T-helper 2 cell treated with Interferon-gamma antibody and Interleukin-4, amounts not matched to agents 100 ng/mL and 5 ng/mL, for 36 hours (primary cell): Measurements from ENCODE around the gene HOXD10. TPM values are rescaled to one million over a fixed set of nuclear protein-coding genes. Genes with fewer than 3 reads are reported as not detected.

Experiments used
- intact Hi-C: fragments of 100-400 bp; cut with micrococcal nuclease; formaldehyde crosslinking; loops from one replicate; pipeline ENCODE4 v1.15.1; 2023
- total RNA-seq: library from RNA; stranded (reverse); gene quantifications from 2 replicates; pipeline ENCODE4 v1.2.3, GENCODE V29; 2022

HOXD10 gene
- total RNA-seq, 1 donor from 2014 or later, result not detected

DNA sequence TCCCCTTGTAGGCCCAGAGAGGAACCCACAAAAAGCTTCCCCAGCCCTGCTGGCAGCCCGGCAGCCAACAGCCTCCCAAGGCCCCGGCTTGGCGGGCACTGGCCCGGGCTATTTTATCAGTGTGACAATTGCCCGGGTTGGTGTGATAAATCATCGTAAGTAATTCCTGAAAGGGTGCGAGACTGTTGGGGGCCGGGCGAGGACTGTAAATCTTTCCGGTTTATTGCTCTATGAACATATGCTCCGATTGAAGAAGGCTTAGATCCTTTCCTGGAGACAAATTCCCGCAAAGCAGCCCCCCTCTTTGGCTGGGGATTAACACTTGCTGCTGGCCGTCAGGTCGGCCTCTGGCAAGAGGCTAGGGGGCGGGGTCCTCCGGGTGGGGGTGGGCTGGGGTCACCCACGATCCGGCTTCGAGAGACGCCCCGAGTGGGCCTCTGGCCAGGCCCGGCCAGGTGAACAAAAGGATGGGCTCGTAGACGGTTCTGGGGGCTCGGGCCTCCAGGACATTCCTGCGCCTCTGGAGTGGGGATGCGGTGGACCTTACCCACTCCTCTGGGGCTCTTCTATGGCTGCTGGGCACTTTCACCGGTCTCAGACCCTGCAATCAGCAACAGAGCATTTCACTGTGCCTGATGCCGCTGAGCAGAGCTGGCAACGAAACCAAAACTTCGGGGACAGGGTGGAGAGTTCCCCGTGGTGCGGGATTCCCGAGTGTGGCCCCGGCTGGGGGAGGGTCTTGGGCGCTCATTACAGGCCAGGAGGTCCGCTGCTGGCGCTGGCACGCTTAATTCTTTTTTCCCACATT, 42.5 kb downstream of the HOXD10 start:
- intact Hi-C loops, result loop anchor here (2.0 kb wide), 2 partner anchors 28 to 78 kb away; no protein-coding TSS in a partner anchor

DNA sequence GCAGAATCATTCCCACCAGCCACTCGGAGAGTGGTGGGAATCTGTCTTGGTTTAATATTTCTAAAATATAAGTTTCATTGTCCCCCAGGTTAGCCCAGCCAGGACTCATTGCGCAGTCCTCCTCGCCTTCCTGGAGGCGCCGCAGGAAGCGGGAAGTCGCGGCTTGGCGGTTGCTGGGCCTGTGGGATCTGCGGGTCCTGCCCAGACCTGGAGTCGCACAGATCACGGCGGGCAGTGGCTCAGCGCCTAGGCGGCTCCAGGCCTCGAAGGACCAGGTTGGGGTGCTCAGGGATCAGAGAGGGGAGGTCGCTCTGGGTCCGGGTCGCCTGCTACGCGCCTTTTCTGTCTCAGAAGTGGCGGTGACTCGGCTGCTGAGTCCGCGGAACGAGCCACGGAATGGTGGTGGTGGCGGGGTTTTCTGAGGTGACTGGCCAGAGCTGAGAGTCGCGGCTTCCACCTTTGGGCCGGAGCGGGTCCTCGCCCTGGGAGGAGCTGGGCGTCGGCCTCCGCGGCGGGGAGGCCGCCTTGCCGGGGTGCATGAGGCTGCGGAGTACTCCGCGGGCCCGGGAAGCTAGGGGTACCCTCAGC, 43.2 kb downstream of the HOXD10 start:
- intact Hi-C loops, result loop anchor here (2.0 kb wide), 3 partner anchors 29 to 79 kb away; partner anchors contain the start of gene HOXD9

DNA sequence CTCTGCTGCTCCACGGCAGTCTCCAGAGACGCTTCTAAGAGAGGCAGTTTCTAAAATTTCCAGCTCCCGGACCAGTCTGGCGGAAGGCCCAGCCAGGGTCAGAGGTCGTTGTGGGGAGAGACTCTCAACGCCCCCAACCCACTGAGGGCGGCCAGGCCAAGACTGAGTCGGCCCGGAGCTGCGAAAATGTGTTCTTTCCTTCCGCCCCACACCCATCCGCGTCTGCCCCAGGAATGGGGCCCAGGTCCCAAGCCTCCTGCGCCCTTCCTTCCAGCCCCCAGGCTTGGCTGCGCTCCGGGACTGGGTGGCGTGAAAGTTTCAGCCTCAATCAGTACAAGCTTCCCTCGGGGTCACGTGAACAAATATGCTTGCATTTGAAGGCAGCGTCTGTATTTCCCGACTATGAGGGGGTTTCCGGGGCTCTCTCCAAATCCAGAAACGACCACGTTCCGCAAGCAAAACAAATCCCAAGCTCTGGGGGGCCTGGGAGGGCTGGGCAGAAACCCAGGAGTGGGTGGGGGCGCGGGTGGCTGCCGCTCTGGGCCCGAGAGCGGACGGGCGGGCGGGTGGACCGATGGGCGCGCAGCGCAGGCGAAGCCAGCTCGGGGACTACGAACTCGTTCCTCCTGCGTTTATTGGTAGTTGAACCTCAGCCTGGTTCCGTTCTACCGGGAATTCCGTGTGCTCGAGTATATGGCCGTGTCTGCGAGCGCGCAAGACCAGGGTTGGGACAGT, 43.8 kb downstream of the HOXD10 start:
- intact Hi-C loops, result loop anchor here (2.0 kb wide), 1 partner anchor 38 kb away; the partner anchor contains the start of gene HOXD9

DNA sequence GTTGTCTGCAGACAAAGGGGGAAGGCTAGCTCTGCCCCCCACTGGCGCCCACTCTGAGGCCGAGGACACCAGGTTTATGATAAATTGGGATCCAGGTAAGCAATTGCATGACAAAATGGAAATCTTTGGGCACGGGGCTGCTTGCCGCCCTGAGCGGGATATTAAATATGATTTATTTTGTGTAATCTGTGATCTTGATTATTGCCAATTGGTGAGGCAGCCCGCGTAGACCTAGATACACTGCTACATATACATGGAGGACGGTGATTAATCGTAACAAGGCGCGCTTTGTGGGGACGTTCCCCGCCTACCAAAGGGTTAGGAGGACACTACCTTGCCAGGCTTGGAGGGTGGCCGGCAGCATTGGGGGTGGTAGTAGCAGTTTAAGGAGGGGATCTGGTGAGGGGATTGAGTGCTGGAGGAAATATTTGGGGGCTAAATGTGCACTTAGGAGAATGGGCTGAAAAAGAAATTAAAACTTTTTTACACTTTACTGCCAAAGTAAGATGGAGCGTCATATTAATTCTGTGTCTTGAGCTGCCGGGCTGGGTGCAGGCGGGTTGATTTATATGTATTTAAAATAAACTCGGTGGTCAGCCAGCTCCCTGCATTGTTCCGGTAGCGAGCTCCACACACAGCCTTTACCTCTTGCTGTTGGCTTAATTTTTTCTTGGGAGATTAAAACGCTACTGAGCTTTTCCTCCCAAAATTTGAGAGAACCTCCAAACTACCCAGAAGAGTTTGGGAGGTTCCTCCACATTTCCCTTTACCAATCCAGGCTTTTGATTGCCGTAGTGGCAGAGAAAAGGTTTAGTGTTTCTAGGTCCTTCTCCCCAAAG, 44.6 kb downstream of the HOXD10 start:
- intact Hi-C loops, result loop anchor here (2.0 kb wide), 1 partner anchor 38 kb away; the partner anchor contains the start of gene HOXD9

DNA sequence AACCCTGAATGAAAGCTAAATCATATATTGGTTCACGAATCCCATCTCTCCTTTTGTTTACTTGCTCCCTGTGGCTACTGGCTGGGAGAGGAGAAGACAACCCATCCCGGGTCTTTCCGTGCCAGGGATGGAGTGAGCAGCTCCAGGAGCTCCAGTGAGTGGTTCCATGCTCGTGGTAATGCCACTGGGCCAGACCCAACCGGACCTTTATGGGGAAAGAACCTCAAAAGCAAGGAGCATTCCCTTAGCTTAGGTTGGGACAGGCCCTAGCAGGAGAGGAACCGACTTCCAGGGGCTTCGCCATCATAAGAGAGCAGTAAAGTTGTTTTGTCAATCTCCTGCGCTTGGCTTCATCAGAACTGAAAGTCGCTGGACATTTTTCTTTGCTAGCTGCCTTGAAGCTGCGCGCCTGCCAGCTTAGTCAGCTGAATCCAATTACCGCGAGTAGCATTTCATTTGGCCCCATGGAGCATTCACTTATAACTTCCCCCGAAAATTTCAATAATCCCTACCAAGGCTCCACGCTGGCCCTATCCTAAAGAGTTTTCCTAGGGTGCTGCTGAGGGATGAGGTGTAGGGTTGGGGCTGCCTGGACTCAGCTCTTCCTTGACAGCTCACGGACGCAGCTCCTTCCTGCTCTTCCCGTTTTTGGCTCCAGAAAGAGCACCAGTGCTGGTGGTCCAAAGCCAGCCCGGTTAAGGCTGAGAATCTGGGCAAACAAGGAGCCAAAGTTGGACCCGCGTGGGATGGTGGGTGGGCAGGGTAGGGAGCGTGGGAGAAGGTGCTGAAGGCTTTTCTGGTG, 45.4 kb downstream of the HOXD10 start:
- intact Hi-C loops, result loop anchor here (2.0 kb wide), 1 partner anchor 39 kb away; the partner anchor contains the start of gene HOXD9

DNA sequence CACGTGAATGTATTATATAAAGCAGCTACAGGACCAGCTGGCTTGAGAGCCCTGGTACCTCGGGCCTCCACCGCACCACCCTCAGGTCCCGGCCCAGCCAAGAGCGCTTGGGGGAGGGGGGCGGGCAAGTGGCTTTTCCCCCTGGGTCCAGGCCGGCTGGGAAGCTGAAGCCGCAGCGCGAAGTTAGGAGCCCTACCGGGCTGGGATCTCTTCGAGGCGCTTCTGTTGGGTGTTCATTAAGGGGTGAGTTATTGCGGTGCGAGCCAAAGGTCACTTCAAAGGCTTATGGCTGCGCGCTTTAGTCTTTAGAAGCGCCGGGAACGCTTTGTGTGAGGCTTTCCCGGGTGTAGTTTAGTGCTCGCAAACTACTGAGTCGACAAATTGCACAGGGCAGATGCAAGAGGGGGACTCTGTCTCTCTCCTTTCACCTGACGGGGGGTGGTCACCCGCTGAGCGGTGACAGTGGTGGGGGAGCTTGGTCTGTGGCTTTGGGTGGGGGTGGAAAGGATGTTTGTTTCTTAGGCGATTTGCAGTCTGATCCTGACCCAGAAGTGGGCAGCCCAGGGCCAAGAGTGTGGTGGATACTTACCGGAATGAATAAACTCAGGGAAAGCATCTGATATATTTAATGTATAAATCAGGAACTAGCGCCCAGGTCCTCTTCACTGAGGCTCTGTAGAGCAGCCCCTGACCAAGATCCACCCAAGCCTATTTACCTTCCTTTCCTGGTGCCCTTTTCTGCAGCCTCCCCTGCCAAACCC, 46.5 kb downstream of the HOXD10 start:
- intact Hi-C loops, result no loop called here

DNA sequence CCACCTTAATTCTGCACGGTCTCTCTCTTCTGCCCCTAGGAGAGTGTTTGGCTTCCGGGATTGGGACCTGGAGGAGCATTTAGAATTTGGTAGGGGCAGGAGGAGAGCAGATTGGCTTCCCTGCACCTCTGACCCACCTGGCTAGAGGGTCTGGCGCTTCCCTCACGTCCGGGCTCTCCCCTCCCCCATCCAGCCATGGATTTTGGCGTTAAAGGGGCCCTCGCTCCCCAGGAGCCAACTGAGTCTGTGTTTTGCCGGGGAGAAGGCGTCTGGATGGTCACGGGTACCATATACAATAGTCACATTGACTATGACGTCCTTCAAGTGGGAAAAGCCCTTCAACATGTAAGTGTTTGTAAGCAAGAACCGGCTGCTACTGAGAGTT, 47.1 kb downstream of the HOXD10 start:
- intact Hi-C loops, result no loop called here

DNA sequence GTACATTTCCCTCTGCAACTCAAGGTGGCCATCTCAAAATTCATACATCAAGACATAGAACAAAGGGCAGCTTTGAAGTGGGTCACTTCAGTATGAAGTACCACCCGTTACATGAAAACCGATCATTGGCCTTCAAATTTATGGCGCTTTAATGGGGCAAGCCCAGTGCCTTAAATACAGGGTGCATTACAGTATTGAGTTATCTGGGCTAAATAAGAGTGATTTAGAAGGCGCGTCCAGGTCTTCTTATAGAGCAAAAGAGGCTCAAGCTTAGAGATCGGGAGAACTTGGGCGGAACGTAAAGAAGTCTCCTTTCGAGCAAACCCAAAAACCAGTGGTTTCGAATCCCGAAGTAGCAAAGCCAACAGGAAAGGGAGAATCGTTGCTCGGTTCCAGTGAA, 47.6 kb downstream of the HOXD10 start:
- intact Hi-C loops, result no loop called here

DNA sequence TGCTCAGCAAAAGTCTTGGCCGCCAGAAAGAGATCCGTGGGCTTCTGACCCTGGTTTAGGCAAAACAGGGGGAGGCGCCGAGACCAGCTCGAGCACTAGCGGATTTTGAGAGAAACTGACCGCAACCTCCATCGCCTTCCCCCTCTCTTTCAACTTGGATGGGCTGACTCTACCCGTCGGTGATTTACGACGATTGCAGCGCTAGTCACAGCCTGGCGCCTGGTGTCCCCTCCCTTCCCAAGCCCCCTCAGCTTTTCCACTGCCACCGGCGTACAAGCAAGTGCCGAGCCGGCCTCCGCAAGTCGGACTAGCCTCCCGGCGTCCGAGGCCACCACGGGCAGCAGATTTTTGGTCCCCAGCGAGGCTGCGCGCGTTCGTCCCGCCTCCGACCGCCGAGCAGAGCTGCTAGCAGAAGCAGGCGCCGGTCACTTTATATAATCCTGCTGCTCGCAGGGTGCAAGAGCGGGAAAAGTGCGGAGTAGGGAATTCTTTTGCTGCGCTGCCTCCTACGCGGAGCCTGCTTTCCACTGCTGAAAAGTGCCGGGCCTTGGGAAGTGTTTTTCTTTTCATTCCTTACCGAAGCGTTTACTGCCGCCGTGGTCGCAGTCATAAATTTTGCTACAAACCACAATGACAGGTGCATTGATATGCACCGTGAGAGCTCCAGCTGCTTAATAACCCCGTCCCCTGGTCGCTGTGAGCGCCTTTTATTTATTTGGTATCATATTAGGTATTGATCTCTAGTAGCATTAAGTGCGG, 48.2 kb downstream of the HOXD10 start:
- intact Hi-C loops, result no loop called here

DNA sequence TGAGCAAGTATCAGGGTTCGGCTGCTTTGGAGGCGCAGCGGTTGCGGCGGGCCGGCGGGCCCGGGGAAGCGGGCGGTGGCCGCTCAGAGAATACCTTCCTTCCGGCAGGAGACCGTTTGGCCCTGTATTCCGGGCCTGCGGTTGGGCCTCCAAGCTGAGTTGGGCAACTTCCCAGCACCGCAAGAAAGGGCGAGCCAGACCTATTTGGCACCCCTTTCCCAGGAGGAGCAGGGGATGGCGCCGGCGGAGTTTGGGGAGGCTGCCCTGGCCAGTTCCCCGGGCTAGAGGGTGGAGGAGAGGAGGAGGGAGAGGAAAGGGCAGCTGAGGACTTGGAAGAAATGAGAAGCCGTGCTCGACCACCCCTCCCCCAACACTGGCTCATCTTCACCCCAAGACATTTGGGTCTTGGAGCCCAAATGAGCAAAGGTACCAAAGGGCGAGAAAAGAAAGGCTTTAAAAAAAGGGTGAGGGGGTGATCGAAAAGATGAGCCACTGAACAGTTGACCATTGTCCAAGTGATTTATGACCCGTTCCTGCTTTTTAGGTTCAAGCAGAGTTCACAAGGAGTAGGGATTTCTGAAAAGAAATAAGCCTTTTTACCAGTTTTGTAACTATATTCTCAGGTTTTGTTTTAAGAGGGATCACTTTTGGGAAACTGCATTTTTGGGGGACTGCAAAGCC, 48.9 kb downstream of the HOXD10 start:
- intact Hi-C loops, result no loop called here

DNA sequence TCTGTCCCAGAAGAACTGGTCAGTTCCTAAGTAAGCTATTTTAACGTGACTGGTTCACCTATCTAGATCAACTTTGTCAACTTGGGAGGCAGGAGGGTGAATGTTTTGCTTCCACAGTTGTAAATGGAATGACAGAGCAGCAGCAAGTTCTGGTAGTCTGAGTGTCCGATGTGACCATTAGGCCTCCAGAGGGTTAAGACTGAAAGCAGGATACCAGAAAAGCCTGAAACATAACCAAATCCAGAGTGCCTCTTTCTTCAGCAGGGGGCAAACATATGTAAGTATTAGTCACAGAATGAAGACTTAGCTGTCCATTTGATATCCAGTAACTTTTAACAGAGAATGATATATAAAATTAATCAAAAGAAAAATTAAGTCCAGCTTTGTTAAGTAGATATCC, 49.7 kb downstream of the HOXD10 start:
- intact Hi-C loops, result no loop called here

DNA sequence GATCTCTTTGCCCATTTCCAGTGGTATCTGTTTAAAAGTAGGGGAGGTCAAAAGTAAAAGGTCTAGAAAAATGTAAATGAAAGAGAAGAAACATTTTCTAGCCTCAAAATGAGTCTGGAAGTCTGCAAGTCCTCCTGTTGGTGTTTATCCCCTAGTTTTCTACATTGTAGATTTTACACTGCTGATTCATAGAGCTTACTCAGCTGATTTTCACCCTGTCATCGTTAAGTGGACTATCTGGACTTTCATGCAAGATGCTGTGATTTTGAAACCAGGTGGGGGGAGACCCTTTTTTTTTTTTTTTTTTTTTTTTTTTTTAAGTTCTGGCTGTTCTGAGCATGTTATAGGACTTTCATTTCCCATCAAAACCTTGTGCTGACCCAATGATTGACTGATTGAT, 50.8 kb downstream of the HOXD10 start:
- intact Hi-C loops, result no loop called here

DNA sequence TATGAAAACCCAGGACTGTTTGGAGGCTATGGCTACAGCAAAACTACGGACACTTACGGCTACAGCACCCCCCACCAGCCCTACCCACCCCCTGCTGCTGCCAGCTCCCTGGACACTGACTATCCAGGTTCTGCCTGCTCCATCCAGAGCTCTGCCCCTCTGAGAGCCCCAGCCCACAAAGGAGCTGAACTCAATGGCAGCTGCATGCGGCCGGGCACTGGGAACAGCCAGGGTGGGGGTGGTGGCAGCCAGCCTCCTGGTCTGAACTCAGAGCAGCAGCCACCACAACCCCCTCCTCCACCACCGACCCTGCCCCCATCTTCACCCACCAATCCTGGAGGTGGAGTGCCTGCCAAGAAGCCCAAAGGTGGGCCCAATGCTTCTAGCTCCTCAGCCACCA, 52.6 kb downstream of the HOXD10 start:
- intact Hi-C loops, result no loop called here

Other genes starting within 250 kb of the HOXD10 start
- gene LNPK, start 114.5 kb upstream of the HOXD10 start, total RNA-seq, result 37.4 and 38.7 TPM in 2 replicates
- not detected in 2 replicates for gene EVX2, start 32.8 kb upstream of the HOXD10 start, total RNA-seq
- gene HOXD13, start 24.1 kb upstream of the HOXD10 start, total RNA-seq, result not detected in 2 replicates
- not detected in 2 replicates for gene HOXD12, start 17.0 kb upstream of the HOXD10 start, total RNA-seq
- gene HOXD11, start 9.5 kb upstream of the HOXD10 start, total RNA-seq, result not detected in 2 replicates
- not detected in 2 replicates for gene HOXD9, start 5.9 kb downstream of the HOXD10 start, total RNA-seq
- gene HOXD8, start 12.9 kb downstream of the HOXD10 start, total RNA-seq, result not detected in 2 replicates
- not detected in 2 replicates for gene HOXD4, start 34.8 kb downstream of the HOXD10 start, total RNA-seq
- not detected in 2 replicates for gene HOXD3, start 40.5 kb downstream of the HOXD10 start, total RNA-seq
- gene HOXD1, start 71.9 kb downstream of the HOXD10 start, total RNA-seq, result not detected in 2 replicates
- gene MTX2, start 152.7 kb downstream of the HOXD10 start, total RNA-seq, result 15.8 TPM in 2 replicates